Measurements from ENCODE around the gene ARHGAP15.

Gene ARHGAP15

DNA sequence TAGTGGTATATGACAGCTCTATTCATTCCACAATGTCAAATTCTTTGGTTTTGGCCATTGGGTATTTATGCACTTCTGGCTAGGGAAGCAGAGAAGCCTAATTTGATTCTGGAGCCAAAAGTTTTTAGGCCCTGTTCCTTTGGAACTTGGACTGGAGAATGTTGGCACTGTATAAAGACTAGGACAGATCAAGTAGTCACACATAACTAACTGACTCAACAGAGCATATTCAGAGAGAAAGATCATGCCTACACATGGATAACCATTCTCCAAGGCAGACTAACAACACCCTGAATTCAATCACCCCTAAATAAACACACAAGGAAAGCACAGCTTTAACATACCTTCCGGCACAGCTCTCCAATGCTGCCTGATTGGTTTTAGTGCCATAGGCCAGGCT is 62.9 kb downstream of the ARHGAP15 start:
- H3K4me3 ChIP-seq (replicated peaks in 1 of 2; ENCODE audit: low read depth in 2 of 2, low read length in 2 of 2) = no peak overlapping the region
- DNase-seq (ENCODE audit: low read depth in 2 of 2) = no peak
- TF ChIP-seq CTCF (IDR thresholded peaks at IDR 0.05; ENCODE audit: low read depth, low read length) = no peak

DNA sequence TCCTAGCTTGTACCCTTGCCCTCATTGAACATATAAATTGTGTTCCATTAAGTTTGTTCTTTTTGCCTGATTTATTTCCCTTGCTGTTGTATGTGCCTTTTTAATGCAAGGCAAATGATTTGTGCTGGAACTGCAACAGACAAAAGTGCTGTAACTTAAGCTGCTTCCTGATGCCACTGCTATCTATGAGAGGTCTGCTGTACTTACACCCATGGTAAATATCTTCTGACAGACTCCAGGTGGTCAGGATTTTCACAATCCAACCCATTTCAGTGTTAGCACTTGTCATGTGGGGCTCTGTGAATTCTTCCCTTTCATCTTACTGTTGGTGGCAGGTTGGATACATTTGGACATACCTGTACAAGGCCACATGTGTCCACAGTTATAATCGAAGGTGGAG is 63.5 kb downstream of the ARHGAP15 start:
- no peak overlapping the region for H3K4me3 ChIP-seq (replicated peaks in 1 of 2; ENCODE audit: low read depth in 2 of 2, low read length in 2 of 2)
- no peak for DNase-seq (ENCODE audit: low read depth in 2 of 2)
- no peak for TF ChIP-seq CTCF (IDR thresholded peaks at IDR 0.05; ENCODE audit: low read depth, low read length)

DNA sequence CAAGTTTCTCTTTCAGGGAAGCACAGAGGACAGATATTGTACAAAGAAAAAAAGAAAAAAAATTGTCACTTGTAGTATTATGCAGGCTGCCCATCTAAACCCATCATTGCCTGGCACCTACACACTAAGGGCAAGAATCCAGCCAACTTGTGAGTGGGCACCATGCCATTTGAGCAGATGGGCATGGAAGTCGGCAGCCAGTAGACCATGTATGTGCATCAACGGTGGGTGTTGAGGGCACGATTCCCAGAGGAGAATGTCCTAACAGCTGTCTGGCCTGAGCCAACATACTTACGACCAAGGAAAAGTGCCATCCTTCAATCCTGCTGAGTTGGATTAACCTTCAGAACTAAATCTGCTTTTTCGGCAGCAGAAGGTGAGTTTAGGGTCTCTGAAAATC is 63.9 kb downstream of the ARHGAP15 start:
- DNase-seq (ENCODE audit: low read depth in 2 of 2) = no peak
- no peak for TF ChIP-seq CTCF (IDR thresholded peaks at IDR 0.05; ENCODE audit: low read depth, low read length)
- no peak overlapping the region for H3K4me3 ChIP-seq (replicated peaks in 1 of 2; ENCODE audit: low read depth in 2 of 2, low read length in 2 of 2)

GRCh38 chr2:143195511-143195910 is 66.3 kb downstream of the ARHGAP15 start:
- DNase-seq (ENCODE audit: low read depth in 2 of 2) = no peak
- H3K4me3 ChIP-seq (replicated peaks in 1 of 2; ENCODE audit: low read depth in 2 of 2, low read length in 2 of 2) = no peak overlapping the region
- TF ChIP-seq CTCF (IDR thresholded peaks at IDR 0.05; ENCODE audit: low read depth, low read length) = no peak

DNA sequence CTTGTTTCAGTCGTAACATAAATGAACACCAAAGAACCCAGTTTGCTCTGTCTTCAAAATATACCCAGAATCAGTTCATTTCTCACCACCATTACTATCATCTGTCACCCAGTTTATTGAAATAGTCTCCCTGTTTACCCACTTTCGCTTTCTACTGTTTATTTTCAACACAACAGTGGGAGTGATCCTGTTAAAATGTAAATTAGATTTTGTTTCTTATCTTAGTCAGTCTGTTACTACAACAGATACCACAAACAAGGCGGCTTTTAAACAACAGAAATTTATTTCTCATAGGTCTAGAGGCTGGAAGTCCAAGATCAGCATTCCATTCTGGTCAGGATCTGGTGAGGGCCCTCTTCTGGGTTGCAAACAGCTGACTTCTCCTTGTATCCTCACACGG is 74.8 kb downstream of the ARHGAP15 start:
- no peak overlapping the region for H3K4me3 ChIP-seq (replicated peaks in 1 of 2; ENCODE audit: low read depth in 2 of 2, low read length in 2 of 2)
- TF ChIP-seq CTCF (IDR thresholded peaks at IDR 0.05; ENCODE audit: low read depth, low read length) = no peak
- no peak for DNase-seq (ENCODE audit: low read depth in 2 of 2)

DNA sequence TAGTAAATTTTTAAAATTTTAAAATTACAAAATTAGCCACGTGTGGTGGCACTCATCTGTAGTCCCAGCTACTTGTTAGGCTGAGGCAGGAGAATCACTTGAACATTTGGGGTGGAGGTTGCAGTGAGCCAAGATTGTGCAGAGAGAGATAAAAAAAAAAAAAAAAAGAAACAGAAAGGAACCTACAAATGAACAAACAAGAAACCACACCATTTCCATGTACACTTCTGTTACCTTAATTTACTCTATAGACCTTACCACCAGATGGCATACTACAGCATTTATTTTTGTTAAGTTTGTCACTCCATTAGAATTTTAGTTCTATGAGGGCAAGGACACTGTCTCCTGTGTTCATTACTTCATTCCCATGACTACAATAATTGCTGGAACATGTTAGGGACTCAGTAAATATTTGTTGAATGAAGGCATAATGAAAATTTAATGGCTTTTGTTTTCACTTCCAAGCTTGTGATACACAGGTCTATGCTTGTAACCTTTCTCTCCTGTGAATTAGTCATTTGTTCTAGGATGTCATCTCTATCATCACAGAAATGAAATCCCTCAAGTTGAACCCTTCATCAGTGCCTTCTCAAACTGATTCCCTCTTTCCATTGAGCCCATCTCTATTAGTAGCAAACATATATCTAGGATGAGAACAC is 76.0 kb downstream of the ARHGAP15 start:
- no peak overlapping the region for H3K4me3 ChIP-seq (replicated peaks in 1 of 2; ENCODE audit: low read depth in 2 of 2, low read length in 2 of 2)
- TF ChIP-seq CTCF (IDR thresholded peaks at IDR 0.05; ENCODE audit: low read depth, low read length) = peak; percentile 4
- DNase-seq (ENCODE audit: low read depth in 2 of 2) = peak; percentile 13 to 20

Data from cardiac fibroblast (primary cell).